ELR (cell line): Measurements from ENCODE around the gene UBR2.
"Not testable (repeated sequence)": the region's sequence is repeated elsewhere in the genome, so short reads cannot be mapped to it uniquely, and the experiment has no call there.

Source experiments
- DNase-seq: peaks from one replicate; pipeline ENCODE4 v3.0.0-alpha.2; 2015; ENCODE audit warnings: low read depth

The UBR2 gene

DNA sequence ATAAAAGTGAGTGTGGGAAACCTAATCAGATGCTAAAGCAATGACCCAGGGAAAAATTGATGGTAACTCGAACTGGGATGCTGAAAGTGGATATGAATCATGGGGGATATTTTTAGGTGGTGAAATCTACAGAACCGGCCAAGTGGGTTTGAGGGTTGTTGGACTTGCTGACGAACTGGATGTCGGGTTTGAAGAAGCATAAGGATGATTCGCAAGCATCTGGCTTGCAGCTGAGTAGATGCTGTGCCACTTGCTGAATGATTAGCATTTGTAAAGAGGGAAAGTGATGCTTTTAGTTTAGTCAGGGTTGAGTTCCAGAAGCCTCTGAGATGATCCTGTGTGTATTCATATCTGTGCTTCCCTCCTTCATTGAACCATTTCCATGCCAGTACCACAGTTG is 54.9 kb downstream of the UBR2 start:
- DNase-seq: peak; percentile 54

GRCh38 chr6:42619963-42620362 is 56.1 kb downstream of the UBR2 start:
- DNase-seq: no peak

GRCh38 chr6:42624601-42625000 is 60.8 kb downstream of the UBR2 start:
- peak; percentile 8 for DNase-seq

GRCh38 chr6:42627044-42627443 is 63.2 kb downstream of the UBR2 start:
- DNase-seq: no peak

GRCh38 chr6:42627674-42628073 is 63.8 kb downstream of the UBR2 start:
- DNase-seq: no peak

DNA sequence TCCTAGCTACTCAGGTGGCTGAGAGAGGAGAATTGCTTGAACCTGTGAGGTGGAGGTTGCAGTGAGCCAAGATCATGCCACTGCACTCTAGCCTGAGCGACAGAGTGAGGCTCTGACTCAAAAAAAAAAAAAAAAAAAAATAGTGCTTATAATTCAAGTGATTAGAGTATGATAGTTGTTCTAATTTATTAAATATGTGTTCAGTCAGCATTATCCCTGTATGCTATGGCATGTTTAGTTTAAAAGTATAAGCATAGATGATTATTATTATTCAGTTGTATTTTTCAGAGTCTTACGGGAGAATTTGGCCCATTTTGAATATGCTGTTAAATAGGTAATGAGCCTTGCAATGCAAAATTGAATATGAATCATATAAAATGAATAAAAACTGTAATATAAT is 64.8 kb downstream of the UBR2 start:
- no peak for DNase-seq

DNA sequence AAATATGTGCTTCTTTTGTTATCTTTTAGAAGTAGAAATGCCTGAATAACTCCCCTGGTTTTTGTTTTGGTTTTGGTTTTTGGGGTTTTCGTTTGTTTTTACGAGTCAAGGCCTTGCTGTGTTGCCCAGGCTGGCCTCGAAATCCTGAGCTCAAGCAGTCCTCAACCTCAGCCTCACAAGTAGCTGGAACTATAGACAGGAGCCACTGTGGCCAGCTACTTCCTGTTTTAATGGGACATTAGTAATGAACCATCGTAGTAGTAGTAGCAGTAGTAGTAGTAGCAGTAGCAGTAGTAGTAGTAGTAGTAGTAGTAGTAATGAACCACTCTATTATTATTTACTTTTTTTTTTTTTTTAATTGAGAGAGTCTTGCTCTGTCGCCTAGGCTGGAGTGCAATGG is 66.0 kb downstream of the UBR2 start:
- DNase-seq: no peak

GRCh38 chr6:42637681-42638080 is 73.9 kb downstream of the UBR2 start:
- no peak for DNase-seq

- no peak for DNase-seq
Measured at GRCh38 chr6:42642794-42643193, 79.0 kb downstream of the UBR2 start.

GRCh38 chr6:42644211-42644610 is 80.4 kb downstream of the UBR2 start:
- no peak for DNase-seq

GRCh38 chr6:42652024-42652746 is 88.4 kb downstream of the UBR2 start:
- no peak for DNase-seq

DNA sequence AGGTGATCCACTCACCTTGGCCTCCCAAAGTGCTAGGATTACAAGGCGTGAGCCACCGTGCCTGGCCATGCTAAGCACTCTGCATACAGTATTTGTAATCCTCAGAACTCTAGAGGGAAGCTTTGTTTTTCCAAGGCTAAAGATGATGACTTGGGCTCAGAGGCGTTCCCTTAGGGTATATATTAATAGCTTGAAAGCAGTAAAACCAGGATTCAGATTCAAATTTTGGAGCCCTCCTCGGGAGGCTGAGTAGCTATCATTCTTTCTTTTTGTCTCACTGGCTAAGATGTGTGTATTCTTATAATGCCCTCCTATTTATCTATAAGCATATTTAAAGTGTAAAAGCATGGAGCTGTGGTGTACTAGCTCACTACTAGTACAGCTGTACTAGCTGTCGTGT is 90.0 kb downstream of the UBR2 start:
- no peak for DNase-seq

DNA sequence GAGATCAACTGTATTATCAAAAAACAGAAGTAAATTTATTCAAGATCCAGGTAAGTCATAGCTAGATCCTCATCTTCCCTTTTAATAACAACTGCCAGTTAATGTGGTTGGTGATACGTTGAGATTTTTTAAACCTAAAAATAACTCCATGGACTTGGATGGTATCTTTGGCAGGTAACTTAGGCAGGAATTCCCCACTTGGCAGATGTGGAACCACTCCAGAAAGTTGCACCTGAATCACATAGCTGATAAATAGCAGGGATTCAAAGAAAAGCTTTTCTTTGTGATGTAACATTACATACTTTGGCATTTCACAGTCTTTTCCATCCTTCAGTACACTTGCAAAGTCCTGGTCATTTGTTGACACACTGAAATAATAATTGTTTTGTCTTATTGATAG is 96.0 kb downstream of the UBR2 start:
- DNase-seq: no peak

DNA sequence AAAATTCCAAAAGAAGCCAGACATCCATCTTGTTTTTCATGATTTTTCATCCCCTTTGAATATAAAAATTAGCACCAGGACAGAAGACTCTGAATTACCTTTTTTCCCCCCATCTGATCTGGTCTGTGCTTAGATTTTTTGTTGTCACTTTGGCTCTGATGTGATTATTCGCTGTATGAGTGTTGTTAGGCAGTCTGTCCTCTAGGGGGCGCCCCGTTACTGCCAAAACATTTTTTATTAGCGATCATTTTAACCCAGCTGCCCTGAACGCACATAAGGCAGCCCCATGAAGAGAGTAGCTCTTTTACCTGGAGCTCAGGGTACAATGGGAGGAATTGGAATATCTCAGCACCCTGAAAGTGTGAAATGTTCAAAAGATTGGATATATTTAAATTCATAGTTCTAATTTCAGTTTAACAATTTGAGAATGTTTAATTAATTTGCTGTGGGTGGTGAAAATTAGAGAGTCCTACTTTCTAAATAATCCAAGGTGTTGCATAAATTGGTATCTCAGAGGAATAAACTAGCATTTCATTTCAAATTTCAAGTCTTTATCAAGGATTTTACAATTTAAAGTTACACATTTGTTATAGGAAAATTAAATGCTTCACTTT is 97.8 kb downstream of the UBR2 start:
- DNase-seq: peak; percentile 78

GRCh38 chr6:42664718-42665117 is 100.9 kb downstream of the UBR2 start:
- DNase-seq: no peak

- not testable (repeated sequence) for DNase-seq
Measured at GRCh38 chr6:42674368-42674767, 110.5 kb downstream of the UBR2 start.

- DNase-seq: no peak
Measured at GRCh38 chr6:42674780-42675179, 111.0 kb downstream of the UBR2 start.

- no peak for DNase-seq
Measured at GRCh38 chr6:42679358-42679757, 115.5 kb downstream of the UBR2 start.

DNA sequence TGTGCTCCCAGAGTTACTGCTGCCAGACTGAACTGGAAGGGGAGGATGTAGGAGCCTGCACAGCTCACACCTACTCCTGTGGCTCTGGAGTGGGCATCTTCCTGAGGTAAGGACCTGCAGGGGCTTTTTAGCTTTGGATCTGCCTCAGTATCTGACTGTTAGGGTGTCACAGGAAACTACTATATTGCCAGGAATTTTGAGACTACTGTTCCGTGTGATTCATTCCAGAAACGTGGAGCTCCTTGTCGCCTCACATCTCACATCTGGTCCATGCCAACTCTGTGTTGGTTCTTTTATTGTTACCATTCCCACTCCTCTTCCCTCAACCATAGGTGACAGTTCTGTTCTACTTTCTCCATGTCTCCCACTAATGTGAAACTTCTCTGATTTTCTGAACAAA is 124.5 kb downstream of the UBR2 start:
- peak; percentile 47 for DNase-seq

- DNase-seq: no peak
Measured at GRCh38 chr6:42689371-42689770, 125.5 kb downstream of the UBR2 start.

DNA sequence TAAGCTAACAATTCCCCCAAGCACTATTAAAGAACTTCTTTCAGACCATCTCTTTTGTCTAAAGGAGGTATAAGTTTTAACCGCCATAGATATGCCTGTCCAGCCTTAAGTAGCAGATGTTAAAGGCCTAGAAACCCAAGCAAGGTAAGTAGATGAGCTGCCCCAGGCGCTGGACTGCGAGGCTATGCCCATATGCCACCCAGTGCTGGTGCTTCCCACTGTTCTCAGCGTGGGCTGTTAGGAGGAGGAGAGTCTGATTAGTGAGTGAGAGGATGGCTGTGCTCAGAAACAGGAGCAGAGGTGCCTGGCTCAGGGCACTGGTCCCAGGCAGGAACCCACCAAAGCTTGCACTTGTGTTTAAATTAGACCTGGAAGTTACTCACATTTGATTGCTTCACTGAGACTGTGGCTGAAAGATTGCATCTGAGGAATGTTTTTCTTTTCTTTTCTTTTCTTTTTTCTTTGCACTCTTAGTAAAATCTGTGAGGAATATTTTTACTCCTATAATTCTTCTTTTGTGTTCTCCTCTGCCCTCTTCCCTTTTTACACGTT is 126.4 kb downstream of the UBR2 start:
- DNase-seq: no peak

GRCh38 chr6:42690872-42691271 is 127.0 kb downstream of the UBR2 start:
- no peak for DNase-seq

DNA sequence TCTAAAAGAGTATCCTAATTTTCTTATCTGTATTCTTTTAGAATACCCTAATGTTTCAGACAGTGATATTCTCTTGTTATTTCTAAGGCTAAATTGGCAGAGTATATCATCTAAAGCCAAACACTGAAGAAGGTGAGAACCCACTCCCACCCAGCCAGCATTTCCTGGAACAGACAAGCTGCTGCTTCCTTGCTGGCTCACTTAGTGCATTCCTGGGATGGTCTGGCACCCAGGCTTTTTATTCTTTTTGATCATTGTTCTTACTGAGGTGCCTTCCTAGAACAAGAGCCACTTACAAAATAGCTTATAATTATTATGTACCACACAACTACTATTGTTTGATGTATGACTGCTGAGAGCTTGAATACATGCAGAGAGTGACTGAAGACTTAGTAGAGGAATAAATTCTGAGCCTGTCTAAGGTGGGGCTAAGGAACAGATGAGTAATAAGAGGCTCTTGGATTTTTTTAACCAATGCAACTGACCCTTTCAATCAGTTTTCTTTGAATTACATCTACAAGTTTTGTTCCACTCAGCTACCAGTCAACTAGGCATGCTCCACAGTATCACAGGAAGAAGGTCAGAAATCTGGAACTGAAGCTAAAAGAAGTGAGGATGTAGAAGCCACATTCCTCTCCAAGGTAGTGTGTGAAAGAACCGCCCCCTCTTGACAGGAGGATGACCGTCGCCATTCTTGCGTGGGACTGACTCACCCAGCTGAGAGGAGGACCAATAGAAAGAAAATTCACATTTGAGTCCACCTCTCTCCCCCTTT is 128.5 kb downstream of the UBR2 start:
- peak; percentile 92 for DNase-seq
